Measurements from ENCODE around the gene PIGK. TPM values are rescaled to one million over a fixed set of nuclear protein-coding genes. Genes with fewer than 3 reads are reported as not detected.

The PIGK gene
- total and polyA plus RNA-seq, 2 of the 4 experiments (the other 2 are of a cell fraction) = 15.6 to 21.2 TPM

- H3K27ac ChIP-seq (ENCODE audit: insufficient read depth, low read length) = no peak overlapping the region
- H3K18ac ChIP-seq (ENCODE audit: low read depth, low read length) = no peak overlapping the region
These were observed 20.1 kb upstream of the PIGK start for GRCh38 chr1:77239311-77239710.

More at GRCh38 chr1:77239311-77239710, 20.1 kb upstream of the PIGK start:
- Histone ChIP-seq H4K5ac (ENCODE audit: low read depth, low read length) (no peak overlapping the region), H3K4me2 (ENCODE audit: low read depth, low read length) (no peak overlapping the region), H3K4ac (ENCODE audit: low read depth, low read length) (no peak overlapping the region), H2BK5ac (ENCODE audit: low read depth, low read length, poor library complexity, severe bottlenecking) (no peak overlapping the region), H4K91ac (ENCODE audit: insufficient read depth, low read depth, low read length) (no peak overlapping the region), H3K9me1 (ENCODE audit: insufficient read depth, low read length) (no peaks in the 10 kb centered on the region), H3K4me3 (ENCODE audit: insufficient read depth, low read depth, low read length) (no peak overlapping the region), H2AFZ (replicated peaks; ENCODE audit: low read length, poor library complexity) (no peak overlapping the region), H3K14ac (replicated peaks; ENCODE audit: low read depth, low read length) (no peak overlapping the region), H4K8ac (ENCODE audit: low read depth in 2 of 2, low read length in 2 of 2) (no peak overlapping the region), H3K56ac (ENCODE audit: extremely low read depth, insufficient read depth, low read length) (no peak overlapping the region), H3K9me3 (ENCODE audit: control insufficient read depth, insufficient read depth, low read length) (peaks cover 4% of the 10 kb centered on the region), H3K79me1 (ENCODE audit: low read depth in 1 of 2, low read length in 2 of 2) (no peaks in the 10 kb centered on the region), H3K27me3 (ENCODE audit: control insufficient read depth, insufficient read depth, low read length) (no peaks in the 10 kb centered on the region), H3K9ac (ENCODE audit: low read depth, low read length) (no peak overlapping the region), H4K20me1 (ENCODE audit: insufficient read depth, low read length) (no peaks in the 10 kb centered on the region), H2AK5ac (ENCODE audit: low read depth, low read length) (no peak overlapping the region), H3K23ac (ENCODE audit: low read depth, low read length) (no peak overlapping the region), H3K36me3 (ENCODE audit: control insufficient read depth, insufficient read depth, low read length) (no peaks in the 10 kb centered on the region), H2AK9ac (replicated peaks; ENCODE audit: low read depth, low read length, poor library complexity) (no peak overlapping the region), H2BK20ac (ENCODE audit: low read depth, low read length) (no peak overlapping the region), H2BK120ac (ENCODE audit: low read depth, low read length) (no peak overlapping the region), H3K4me1 (ENCODE audit: control insufficient read depth, insufficient read depth, low read length) (no peaks in the 10 kb centered on the region), H2BK15ac (ENCODE audit: low read depth, low read length) (no peak overlapping the region)
- ChIA-PET CTCF (interaction anchor here (0.6 kb wide), 1 partner anchor 97 kb away, joined by 3 read pairs; no protein-coding TSS in a partner anchor), POLR2A (ENCODE audit: unreplicated experiment) (no interaction called here)
- BruUV-seq (replicated peaks) = no TSS peak
- TF ChIP-seq MXI1 (IDR thresholded peaks at IDR 0.05; ENCODE audit: borderline replicate concordance, low read depth, low read length) (no peak), BHLHE40 (IDR thresholded peaks at IDR 0.05; ENCODE audit: low read depth, low read length) (no peak), NFE2L2 (IDR thresholded peaks at IDR 0.05; ENCODE audit: low read depth, low read length) (no peak), RAD21 (IDR thresholded peaks at IDR 0.05; ENCODE audit: low read length) (no peak), CEBPB (IDR thresholded peaks at IDR 0.05; ENCODE audit: low read depth, low read length) (no peak), RCOR1 (IDR thresholded peaks at IDR 0.05; ENCODE audit: insufficient replicate concordance, low read length) (no peak), CHD1 (IDR thresholded peaks at IDR 0.05; ENCODE audit: low read depth, low read length) (no peak), POLR2A (IDR thresholded peaks at IDR 0.05; ENCODE audit: low read depth, low read length) (no peak)
- TF ChIP-seq, protein P1, sequence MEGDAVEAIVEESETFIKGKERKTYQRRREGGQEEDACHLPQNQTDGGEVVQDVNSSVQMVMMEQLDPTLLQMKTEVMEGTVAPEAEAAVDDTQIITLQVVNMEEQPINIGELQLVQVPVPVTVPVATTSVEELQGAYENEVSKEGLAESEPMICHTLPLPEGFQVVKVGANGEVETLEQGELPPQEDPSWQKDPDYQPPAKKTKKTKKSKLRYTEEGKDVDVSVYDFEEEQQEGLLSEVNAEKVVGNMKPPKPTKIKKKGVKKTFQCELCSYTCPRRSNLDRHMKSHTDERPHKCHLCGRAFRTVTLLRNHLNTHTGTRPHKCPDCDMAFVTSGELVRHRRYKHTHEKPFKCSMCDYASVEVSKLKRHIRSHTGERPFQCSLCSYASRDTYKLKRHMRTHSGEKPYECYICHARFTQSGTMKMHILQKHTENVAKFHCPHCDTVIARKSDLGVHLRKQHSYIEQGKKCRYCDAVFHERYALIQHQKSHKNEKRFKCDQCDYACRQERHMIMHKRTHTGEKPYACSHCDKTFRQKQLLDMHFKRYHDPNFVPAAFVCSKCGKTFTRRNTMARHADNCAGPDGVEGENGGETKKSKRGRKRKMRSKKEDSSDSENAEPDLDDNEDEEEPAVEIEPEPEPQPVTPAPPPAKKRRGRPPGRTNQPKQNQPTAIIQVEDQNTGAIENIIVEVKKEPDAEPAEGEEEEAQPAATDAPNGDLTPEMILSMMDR (conservative IDR thresholded peaks at IDR 0.05; ENCODE audit: low read depth, low read length) = no peak
- dilution Hi-C loops (cut with HindIII; ENCODE audit: low sequenced_read_pairs, unreplicated experiment) = no loop called here
- in situ Hi-C loops (cut with MboI; ENCODE audit: low sequenced_read_pairs) = no loop called here
- no CpG with 5 or more reads among the region's 3 CpGs for WGBS, 2 experiments (ENCODE audit: extremely low coverage in 2 of 2, insufficient read length in 1 of 2)
- no peak for DNase-seq
- ATAC-seq (ENCODE audit: low read depth) = no peak
- intact Hi-C loops (cut with micrococcal nuclease) = no loop called here

All from IMR-90 (cell line).